H4 (cell line): ENCODE data around the gene MTG2. TPM values are rescaled to one million over a fixed set of nuclear protein-coding genes. Genes with fewer than 3 reads are reported as not detected.

Source experiments
- DNase-seq: peaks from one replicate; pipeline ENCODE4 v3.0.0-alpha.2; 2015; ENCODE audit warnings: low spot score
- total RNA-seq: library from RNA; depleted of rRNA; stranded (reverse); fragments of >200 nt; shearing (Covaris generic); gene quantifications from 2 replicates; pipeline ENCODE4 v1.2.3, GENCODE V29; 2014

The MTG2 gene
- total RNA-seq, 1 experiment from 2014 or later: 13.3 TPM

- no peak for DNase-seq
These were observed 19.9 kb upstream of the MTG2 start for GRCh38 chr20:62162765-62163484.

DNA sequence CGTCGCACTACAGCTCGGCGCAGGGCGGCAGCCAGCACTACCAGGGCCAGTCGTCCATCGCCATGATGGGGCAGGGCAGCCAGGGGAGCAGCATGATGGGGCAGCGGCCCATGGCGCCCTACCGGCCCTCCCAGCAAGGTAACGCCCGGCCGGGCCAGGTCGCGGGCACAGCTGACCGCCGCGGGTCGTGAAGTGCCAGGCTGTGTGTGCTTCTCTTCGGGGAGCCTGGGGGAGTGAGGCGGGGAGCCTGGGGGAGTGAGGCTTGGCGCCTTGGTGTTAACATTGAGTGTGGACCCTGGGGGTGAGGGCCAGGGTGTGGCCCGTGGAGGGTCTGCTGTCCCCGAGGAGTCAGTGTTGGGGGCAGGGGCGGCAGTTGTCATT is 19.4 kb upstream of the MTG2 start:
- DNase-seq: no peak

DNA sequence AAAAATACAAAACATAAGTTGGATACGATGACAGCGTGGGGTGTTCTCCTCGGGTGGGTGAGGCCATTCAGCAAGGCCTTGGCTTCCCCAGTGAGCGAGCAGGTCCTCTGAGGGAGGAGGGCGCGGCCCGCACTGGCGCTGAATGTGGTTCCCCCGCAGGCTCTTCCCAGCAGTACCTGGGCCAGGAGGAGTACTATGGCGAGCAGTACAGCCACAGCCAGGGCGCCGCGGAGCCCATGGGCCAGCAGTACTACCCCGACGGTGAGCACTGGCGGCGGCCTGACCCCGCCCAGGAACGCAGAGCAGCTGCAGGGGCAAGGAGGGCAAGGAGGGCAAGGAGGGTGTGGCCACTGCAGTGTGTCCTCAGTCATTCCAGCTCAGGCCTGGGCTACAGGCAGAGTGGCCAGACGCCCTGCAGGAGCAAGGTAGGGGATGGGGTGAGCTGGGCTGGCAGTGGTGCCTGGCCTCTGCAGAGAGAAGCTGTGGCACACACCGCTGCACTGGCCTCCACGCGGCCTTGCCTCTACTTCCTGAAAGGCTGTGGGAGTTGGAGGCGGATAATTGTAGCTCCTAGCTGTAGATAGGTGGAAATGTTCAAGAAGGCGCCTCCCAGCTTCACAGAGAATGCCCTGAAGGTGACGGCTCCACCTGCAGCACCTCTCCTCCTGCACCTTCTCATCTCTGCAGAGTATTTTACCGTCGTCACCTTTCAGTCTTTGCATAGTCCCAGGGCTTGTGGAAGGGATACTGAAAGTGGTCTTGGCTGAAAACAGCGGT is 18.7 kb upstream of the MTG2 start:
- DNase-seq: no peak

GRCh38 chr20:62164879-62165761 is 17.7 kb upstream of the MTG2 start:
- DNase-seq: no peak

GRCh38 chr20:62165762-62166399 is 16.9 kb upstream of the MTG2 start:
- no peak for DNase-seq

DNA sequence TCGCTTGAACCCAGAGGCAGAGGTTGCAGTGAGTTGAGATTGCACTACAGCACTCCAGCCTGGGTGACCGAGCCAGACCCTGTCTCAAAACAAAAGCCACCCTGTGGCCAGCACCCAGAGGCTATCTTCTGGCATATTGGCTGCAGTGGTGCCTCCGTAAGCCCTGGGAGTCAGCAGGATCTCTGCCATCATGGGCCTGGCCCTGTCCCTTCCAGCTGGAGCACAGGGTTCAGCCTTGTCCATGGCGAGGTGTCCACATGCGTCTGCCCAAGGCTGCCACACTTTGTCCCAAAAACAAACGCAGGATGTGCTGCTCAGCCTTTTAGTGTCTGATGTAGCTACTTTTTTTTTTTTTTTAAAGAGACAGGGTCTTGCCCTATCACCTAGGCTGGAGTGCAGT is 15.4 kb upstream of the MTG2 start:
- DNase-seq: no peak

DNA sequence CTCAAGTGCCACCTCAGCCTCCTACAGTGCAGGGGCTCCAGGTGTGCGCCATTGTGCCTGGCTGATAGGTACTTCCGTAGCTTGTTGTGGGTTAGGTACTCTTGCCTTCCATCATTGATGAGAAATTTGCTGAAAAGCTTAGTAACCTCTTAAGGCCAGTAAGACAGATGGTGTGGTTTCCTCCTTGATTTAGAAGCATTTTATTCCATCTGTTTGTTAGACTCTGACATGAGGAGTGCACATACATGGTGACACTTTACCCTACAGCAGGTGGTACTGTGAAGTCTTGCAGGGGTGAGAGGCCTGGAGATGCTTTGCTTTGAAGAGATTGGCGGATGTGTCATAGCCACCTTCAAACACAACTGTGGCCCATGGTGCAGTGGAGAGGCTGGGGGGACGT is 14.8 kb upstream of the MTG2 start:
- no peak for DNase-seq

DNA sequence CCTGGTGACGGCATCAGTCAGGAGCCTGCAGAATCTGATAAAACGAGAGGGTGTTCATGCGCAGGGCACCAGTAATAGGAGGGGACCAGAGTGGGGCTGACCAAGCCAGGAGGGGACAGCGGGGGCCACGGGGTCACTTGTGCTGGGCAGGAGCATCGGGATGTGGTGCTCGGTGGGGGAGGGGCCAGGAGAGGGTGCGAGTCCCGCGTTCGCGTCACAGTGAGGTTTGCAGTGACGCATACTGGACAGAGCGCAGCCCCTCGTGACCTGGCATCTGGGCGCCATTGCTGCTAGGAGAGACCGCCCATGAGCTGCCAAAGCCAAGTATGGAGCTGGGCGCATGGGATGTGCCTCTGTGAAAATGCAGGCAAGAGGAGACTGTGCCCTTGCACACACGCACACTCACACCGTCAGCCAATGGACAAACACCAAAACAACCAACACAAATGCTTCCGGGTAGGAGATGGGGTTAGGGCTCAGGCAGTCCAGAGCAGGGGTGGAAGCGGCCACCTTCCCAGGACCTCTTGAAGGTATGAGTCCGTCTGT is 13.9 kb upstream of the MTG2 start:
- DNase-seq: no peak

- no peak for DNase-seq
These were observed 12.3 kb upstream of the MTG2 start for GRCh38 chr20:62170536-62170935.

- DNase-seq: no peak
These were observed 11.6 kb upstream of the MTG2 start for GRCh38 chr20:62171245-62171644.

- DNase-seq: no peak
These were observed 10.2 kb upstream of the MTG2 start for GRCh38 chr20:62172666-62173065.

GRCh38 chr20:62174021-62174804 is 8.6 kb upstream of the MTG2 start:
- no peak for DNase-seq

- DNase-seq: no peak
These were observed 7.8 kb upstream of the MTG2 start for GRCh38 chr20:62174870-62175624.

DNA sequence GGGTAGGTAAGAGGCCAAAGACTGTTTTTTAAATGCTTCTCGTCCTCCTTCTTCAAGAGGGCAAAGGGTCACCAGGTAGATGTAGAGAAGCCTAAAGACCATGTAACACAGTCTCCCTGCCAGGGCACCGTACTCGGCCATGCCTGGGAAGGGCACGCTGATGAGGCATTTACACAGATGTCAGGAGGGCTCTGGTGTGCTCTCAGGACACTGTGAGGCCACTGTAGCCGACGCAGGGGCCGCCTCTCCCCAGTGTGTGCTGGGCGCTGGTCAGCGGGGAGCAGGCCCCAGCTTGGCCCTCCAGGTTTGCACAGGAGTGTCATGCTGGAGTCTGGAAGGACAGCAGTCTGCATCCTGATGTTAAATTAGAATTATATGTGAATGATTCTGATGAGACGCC is 7.1 kb upstream of the MTG2 start:
- DNase-seq: no peak

DNA sequence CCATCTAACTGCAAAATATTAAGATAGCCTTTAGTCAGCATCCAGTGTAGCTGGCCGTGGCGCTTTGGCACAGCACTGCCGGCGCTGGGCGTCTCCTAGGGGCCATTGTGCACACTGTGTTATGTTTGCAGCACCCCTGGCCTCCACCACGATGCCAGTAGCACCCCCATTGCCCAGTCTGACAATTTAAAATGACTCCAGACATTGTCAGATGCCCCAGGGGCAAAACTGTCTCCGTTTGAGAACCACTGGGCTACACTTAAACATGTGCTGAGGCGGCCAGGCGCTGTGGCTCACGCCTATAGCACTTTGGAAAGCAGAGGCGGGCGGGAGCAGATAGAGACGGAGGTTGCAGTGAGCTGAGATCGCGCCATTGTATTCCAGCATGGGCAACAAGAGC is 6.0 kb upstream of the MTG2 start:
- no peak for DNase-seq

- no peak for DNase-seq
These were observed 5.5 kb upstream of the MTG2 start for GRCh38 chr20:62177307-62177706.

GRCh38 chr20:62178316-62179161 is 4.3 kb upstream of the MTG2 start:
- DNase-seq: no peak

DNA sequence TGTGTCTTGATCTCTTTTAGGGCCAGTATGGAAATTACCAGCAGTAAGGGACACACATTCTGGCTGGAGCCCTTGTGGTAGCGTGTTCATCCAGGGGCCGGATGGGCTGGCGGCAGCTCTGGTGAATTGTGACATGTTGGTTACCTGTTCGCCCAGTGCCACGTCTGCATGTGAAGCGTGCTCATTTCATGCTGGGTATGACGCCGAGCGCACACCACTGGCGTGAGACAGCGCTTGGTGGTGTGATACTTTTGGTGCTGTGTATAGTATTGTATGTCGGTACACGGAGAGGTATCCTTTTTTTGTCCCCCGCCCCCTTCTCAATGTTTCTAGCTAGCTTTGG is 3.7 kb upstream of the MTG2 start:
- DNase-seq: no peak

- DNase-seq: no peak
These were observed 1.0 kb upstream of the MTG2 start for GRCh38 chr20:62181808-62182207.
